Lower lobe of right lung (tissue), 2 donors: ENCODE data around the gene RNF181. TPM values are rescaled to one million over a fixed set of nuclear protein-coding genes. Genes with fewer than 3 reads are reported as not detected.

Experiments used
- ATAC-seq, 2 donors: fragments of 200-7000 bp; cut with Tn5 transposase; one replicate each; pipeline ENCODE4 v1.9.1; 2020 to 2022; ENCODE audit warnings: mild to moderate bottlenecking in 2 of 2, moderate library complexity in 2 of 2
- DNase-seq: peaks from one replicate; pipeline ENCODE4 v3.0.0-alpha.2; 2020
- H3K27ac ChIP-seq: fragments of 200-600 bp; one replicate; pipeline ENCODE4 v1.8.0; 2022
- H3K27me3 ChIP-seq: fragments of 200-600 bp; one replicate; pipeline ENCODE4 v1.8.0; 2022; ENCODE audit warnings: low read depth
- H3K36me3 ChIP-seq: fragments of 200-600 bp; one replicate; pipeline ENCODE4 v1.8.0; 2022; ENCODE audit warnings: mild to moderate bottlenecking
- H3K4me1 ChIP-seq: fragments of 200-600 bp; one replicate; pipeline ENCODE4 v1.8.0; 2022
- H3K4me3 ChIP-seq: fragments of 200-600 bp; one replicate; pipeline ENCODE4 v1.8.0; 2022; ENCODE audit warnings: mild to moderate bottlenecking
- H3K9me3 ChIP-seq: fragments of 200-600 bp; one replicate; pipeline ENCODE4 v1.8.0; 2022
- intact Hi-C: fragments of 100-400 bp; cut with DNase I; formaldehyde crosslinking; loops from one replicate; pipeline ENCODE4 v1.11.0; 2022
- total RNA-seq: library from RNA; stranded (reverse); fragmentation: NEBNext Ultra II Directional; extraction: Animal tissue kit (Norgen Biotek cat#: 25700); gene quantifications from one replicate; pipeline ENCODE4 v1.2.1, GENCODE V29; 2021
- TF ChIP-seq, protein P1 (sequence below): fragments of 200-600 bp; IDR thresholded peaks from one replicate; pipeline ENCODE4 v1.8.0; 2022; ENCODE audit warnings: antibody characterized with exemption, mild to moderate bottlenecking
- donor health status: DM: no; HTN: yes; CAD: no; lungs with severe emphysema.

RNF181 gene
- total RNA-seq, 1 donor from 2014 or later: 89.8 TPM

DNA sequence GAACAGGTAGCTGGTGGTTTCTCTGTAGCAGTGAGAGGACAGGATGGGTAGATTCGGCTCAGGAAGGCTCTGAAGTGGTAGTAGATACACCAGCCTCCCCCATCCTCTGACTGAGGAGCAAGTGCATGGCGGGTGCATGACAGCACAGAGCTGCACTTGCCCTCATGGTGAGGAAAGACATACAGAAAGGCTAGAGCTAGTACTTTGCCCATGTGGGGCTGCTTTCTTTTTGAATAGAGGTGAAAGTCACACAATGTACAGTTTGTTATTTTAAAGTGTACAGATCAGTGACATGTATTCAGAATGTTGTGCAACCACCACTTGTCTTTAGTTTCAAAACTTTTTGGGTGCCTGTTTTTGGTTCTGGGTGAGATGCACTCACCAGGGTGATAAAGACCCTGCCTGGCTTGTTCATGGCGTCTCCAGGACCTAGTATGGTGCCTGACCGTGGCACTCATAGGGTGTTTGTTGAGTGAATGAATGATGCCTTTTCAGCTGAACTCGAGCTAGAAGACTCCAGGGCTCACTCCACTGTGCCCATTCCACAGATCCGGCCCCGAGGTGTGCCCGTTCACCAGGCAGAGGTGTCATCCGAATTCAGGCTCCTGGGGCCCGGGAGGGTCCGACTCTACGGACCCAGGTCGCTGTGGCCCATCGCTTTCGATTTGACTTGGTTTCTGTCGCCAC lies 11.7 kb upstream of the RNF181 start:
- peak overlapping the region; percentile 95 for H3K27ac ChIP-seq
- TF ChIP-seq, protein P1, sequence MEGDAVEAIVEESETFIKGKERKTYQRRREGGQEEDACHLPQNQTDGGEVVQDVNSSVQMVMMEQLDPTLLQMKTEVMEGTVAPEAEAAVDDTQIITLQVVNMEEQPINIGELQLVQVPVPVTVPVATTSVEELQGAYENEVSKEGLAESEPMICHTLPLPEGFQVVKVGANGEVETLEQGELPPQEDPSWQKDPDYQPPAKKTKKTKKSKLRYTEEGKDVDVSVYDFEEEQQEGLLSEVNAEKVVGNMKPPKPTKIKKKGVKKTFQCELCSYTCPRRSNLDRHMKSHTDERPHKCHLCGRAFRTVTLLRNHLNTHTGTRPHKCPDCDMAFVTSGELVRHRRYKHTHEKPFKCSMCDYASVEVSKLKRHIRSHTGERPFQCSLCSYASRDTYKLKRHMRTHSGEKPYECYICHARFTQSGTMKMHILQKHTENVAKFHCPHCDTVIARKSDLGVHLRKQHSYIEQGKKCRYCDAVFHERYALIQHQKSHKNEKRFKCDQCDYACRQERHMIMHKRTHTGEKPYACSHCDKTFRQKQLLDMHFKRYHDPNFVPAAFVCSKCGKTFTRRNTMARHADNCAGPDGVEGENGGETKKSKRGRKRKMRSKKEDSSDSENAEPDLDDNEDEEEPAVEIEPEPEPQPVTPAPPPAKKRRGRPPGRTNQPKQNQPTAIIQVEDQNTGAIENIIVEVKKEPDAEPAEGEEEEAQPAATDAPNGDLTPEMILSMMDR: no peak

DNA sequence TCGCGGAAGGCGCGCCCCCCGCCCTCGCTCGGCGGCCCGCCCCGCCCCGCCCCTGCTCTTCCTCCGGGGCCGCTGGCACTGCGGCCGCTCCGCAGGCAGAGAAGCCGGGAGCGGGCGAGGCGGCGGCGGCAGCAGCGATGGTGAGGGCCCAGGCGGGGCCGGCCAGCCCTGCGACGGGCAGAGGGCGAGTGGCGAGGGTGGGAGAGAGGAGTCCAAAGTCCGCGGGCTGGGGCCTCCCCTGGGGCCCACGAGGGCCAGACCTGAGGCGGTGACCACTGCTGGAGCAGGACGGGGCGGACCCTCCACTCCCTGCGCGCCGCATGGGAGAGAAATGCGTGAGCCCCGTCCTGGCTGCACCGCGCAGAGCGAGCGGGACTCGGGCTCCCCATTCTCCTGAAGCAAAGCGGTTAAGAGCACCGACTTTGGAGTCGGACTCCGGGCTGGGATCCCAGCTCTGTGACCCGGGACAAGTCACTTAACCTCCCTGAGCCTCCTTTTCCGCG lies 11.1 kb upstream of the RNF181 start, which contains the start of gene VAMP5:
Gene VAMP5, plus strand, starts transcription at position 78 of the 503 bp plus-strand sequence. Its CDS starts 60 bp downstream, at position 138.
- ATAC-seq (peak; percentile 48 to 49), DNase-seq (no peak)
- intact Hi-C loops: no loop called here
- Histone ChIP-seq H3K36me3 (peaks cover 24% of the 10 kb centered on the region), H3K27ac (peak within 1 kb of the TSS; percentile 95), H3K4me3 (peak within 1 kb of the TSS; percentile 77), H3K9me3 (no peaks in the 10 kb centered on the region), H3K4me1 (peaks cover 83% of the 10 kb centered on the region), H3K27me3 (no peaks in the 10 kb centered on the region)
- TF ChIP-seq, protein P1: no peak

More for the DNA sequence above, 11.7 kb upstream of the RNF181 start:
- intact Hi-C loops: no loop called here
- Histone ChIP-seq H3K9me3 (no peaks in the 10 kb centered on the region), H3K4me3 (peak overlapping the region; percentile 77), H3K27me3 (no peaks in the 10 kb centered on the region), H3K4me1 (peaks cover 83% of the 10 kb centered on the region), H3K36me3 (peaks cover 24% of the 10 kb centered on the region)
- peak in 1 of 2 donors; percentile 2 for ATAC-seq
- no peak for DNase-seq

DNA sequence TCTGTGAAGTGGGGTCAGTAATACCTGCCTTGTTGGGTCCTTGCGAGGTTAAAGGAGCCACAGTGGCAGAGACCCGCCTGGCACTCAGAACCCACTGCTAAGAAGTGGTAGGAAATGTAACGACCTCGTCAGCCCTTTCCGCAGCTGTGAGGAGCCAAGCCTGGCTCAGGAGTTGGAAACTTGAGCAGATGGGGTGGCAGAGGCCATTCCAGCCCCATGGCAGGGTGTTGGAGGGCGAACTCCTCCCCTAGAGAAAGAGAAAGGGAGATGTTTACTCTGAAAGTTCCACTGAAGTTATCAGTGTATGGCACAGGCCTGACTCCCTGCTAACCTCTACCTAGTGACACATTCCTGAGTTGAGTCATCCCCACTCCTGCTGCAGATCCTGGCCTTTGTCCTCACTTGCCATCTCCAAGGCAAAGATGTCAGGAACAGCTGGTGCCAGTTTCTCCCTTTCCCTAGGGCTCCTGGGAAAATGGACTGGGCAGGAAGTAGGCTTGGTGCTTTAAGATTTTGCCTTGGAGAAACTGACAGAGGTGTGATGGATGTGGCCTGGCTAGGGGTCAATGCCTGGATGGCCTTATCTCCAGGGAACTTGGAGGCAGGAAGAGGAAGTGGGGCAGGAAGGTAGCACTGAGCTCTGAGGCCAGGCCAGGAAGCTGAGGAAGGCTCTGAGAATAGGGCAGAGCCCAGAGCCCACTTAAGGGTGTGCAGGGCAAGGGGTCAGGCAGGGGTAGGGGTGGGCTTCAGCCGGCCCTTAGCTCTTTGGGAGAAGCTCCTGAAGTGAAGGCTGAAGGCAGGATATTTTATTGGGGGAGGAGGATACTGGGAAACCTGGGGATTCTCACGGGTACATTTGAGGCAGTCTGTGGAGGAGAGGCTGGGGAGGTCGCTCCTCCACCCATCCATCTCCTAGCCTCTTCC lies 10.4 kb upstream of the RNF181 start:
- TF ChIP-seq, protein P1: no peak
- intact Hi-C loops: no loop called here
- ATAC-seq (peak; percentile 53 to 70), DNase-seq (peak; percentile 62)
- H3K36me3 ChIP-seq: peaks cover 24% of the 10 kb centered on the region
- no peaks in the 10 kb centered on the region for H3K27me3 ChIP-seq
- H3K4me3 ChIP-seq: peak overlapping the region; percentile 77
- peak overlapping the region; percentile 95 for H3K27ac ChIP-seq
- no peaks in the 10 kb centered on the region for H3K9me3 ChIP-seq
- H3K4me1 ChIP-seq: peaks cover 83% of the 10 kb centered on the region

DNA sequence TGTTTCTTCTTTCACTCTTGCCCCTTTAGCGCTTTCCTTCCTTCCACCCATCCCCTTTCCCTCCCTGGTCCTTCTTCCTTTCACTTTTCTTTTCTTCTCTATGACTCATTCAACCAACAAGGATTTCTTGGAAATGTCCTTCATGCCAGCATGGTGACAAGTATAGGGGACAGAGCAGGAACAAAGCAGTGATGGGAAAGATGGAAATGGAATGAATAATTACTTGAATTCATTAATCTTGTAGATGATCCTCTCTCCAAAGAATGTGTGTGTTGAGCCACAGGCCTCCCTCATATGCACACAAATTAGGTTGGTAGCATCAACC lies 9.8 kb upstream of the RNF181 start:
- no peaks in the 10 kb centered on the region for H3K9me3 ChIP-seq
- intact Hi-C loops: no loop called here
- H3K4me1 ChIP-seq: peaks cover 84% of the 10 kb centered on the region
- no peaks in the 10 kb centered on the region for H3K27me3 ChIP-seq
- peaks cover 24% of the 10 kb centered on the region for H3K36me3 ChIP-seq
- peak overlapping the region; percentile 77 for H3K4me3 ChIP-seq
- H3K27ac ChIP-seq: peak overlapping the region; percentile 95
- ATAC-seq (peak in 1 of 2 donors; percentile 51), DNase-seq (no peak)
- TF ChIP-seq, protein P1: no peak

DNA sequence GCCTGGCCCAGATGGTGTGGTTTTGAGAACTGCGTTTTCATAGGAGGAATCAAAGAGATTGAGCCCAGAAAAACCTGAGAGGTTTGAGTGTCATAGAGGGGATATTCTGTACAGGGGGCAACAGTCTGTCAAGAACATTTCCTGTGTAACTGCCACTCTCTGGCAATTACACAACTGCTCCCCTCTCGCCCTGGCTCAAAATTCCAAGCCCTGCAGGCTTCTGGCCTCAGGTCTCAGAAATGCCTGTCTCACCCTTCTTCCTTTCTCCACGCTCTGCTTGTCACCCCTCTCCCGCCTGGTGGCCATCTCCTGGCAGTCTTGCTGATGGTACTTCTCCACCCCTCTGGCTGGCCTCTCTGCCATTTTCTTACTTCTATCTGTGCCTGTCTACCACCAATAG lies 7.3 kb upstream of the RNF181 start:
- Histone ChIP-seq H3K4me1 (peaks cover 97% of the 10 kb centered on the region), H3K27ac (peak overlapping the region; percentile 95), H3K27me3 (no peaks in the 10 kb centered on the region), H3K36me3 (peaks cover 1% of the 10 kb centered on the region), H3K4me3 (no peak overlapping the region), H3K9me3 (no peaks in the 10 kb centered on the region)
- TF ChIP-seq, protein P1: no peak
- intact Hi-C loops: no loop called here
- no peak for DNase-seq
- no peak for ATAC-seq
